GM19468 (cell line): ENCODE results near the gene CHRM3.

Experiments used
- ATAC-seq: cut with Tn5 transposase; IDR thresholded peaks from one replicate; pipeline ENCODE4 v1.9.1; 2021; ENCODE audit warnings: mild to moderate bottlenecking, moderate library complexity, moderate number of reproducible peaks; ENCODE audit not compliant: unreplicated experiment; ENCODE audit errors: extremely low read depth

Gene CHRM3

DNA sequence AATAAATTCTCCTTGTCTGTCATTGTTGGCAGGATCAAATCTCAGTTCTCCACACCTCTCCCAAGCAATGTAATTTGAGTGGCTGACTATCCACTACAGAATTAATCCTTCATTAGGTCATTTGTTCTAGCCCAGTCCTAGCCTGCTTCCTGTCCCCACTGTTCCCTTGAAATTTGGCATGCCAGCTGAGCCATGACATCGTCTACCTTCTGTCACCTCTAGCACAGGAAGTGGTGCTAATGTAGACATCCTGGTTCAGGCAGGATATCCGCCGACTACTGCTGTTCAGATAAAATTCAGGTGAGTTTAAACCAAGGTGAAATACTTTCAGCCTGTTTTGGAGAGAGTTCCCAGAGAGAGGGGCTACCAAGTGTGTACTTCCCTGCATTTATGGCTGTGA is 5.9 kb downstream of the CHRM3 start:
- ATAC-seq, result no peak

DNA sequence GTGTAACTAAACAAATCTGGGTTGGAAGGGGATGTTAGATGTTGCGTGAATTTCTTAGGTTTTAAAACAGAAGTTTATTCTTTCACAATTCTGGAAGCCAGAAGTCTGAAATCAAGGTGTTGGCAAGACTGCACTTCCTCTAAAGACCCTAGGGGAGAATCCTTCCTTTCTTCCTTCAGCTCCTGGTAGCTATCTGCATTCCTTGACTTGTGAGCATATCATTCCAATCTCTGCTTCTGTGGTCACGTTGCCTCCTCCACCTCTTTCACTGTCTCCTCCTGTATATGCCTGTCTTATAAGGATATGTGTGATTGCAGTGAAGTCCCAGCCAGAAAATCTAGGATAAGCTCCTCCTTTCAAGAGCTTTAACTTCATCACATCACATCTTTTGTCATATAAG is 7.7 kb downstream of the CHRM3 start:
- no peak for ATAC-seq

DNA sequence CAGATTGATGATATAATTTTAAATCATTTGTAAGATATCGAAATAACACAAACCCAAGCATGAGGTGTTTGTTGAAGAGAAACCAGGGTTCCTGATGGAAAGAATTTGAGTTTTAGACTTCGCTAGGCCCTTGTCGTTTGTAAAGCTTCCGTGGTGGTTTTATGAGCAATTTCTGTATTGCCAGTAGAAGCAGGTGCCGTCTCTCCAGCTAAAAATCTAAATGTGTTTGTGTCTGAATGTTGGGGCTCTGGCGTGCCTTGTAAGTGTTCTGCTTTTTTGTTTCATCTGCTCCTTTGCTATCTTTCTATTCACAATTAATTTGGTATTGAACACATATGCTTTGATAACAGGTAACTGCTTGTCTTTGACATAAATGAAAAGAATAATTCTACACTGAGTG is 27.5 kb downstream of the CHRM3 start:
- no peak for ATAC-seq

DNA sequence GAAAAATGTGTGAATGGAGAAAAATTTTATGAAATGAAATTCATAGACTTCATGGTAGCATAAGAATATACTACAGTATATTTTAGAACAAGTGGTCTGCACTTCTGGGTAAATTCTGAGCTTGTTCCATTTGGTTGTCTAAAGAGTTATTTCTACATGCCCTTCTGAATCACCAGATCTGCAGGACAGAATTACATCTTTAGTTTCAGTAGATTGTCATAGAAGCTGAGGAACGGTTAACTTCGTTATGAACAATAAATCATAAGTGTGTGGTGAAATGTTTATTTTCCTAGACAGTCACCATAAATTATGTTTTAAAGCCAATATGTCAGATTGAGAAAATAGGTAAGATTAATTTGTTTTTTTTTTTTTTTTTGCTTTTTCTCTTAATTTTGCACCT is 30.9 kb downstream of the CHRM3 start:
- ATAC-seq, result no peak

DNA sequence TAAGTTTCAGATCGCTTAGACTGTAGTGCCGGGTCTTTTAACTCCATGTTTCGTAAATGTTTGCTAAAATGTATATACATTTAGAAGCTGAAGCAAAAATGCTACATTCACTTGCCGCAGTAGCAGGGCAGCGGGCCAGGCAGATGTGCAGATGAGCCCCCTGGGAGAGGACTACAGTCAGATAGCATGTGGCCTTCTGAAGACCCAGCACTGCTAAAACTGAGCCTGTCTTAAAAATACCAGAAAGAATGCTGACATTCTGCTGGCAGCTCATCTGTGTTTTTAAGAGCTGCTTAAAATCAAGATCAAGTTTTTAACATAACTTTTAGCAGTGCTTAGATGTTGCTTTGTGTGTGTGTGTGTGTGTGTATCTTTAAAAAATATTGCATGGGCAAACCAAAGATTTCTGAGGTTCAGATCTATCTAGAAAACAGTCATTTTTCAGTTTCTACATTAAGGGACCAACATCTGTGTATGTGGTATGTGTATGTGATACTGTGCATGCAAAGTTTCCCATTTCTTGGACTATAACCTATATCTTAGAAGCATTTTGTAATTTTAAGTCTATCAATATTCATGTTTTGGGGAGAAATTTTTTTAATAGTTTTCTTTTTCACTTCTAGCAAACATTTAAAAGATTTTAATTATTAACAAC is 31.7 kb downstream of the CHRM3 start:
- ATAC-seq, result no peak

DNA sequence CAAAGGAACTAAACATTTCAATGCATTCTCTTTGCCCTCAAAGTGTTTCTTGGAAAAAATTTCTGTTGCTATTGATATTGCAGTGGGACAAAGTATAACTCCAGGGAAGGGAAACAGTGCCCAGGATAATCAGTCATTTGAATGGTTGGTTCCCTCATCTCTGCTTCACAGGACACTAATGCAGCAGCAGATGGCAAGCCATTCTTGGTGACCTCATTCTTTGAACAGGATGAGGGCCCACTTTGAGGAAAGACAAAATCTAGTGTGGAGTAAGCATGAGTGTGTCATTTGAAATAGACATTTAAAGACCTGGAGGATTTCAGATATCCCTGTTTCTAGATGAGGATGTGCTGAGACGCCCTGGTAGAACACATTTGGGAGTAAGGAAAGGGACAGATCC is 32.3 kb downstream of the CHRM3 start:
- no peak for ATAC-seq

DNA sequence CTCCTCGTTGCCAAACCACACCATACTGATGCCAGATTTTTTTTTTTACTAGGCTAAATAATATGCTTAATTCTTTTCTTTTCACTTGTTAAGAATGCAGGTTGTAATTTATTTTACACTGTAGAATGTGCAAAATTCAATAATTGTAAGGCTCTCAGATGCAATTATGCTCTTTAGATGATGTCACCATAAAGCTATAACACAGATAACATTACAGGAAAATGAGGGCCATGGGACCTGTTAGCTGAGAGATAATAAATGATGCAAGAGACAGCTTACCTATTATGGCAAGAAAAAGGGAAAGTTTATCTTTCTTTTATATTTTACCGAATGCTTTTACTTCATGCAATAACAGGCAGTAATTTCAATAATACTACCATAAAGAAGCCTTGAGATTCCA is 35.4 kb downstream of the CHRM3 start:
- ATAC-seq, result no peak

DNA sequence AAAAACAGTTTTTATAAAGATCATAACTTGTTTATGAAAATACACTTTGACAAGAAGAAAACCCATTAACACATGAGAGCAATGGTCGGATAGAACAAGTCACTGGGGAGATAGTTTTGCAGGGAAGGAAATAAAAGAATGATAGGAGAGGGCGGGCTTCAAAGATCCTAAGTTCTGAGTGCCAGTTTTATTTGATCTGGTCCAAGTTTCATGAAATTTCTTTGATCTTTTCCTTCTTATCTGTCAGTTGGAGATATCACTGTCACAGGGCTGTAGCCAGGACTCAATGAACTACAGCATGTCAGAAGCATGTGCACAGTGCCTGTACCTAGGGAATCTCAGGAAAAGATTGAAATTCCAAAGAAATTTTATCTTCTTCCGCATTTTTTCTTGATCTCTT is 36.5 kb downstream of the CHRM3 start:
- ATAC-seq, result no peak

DNA sequence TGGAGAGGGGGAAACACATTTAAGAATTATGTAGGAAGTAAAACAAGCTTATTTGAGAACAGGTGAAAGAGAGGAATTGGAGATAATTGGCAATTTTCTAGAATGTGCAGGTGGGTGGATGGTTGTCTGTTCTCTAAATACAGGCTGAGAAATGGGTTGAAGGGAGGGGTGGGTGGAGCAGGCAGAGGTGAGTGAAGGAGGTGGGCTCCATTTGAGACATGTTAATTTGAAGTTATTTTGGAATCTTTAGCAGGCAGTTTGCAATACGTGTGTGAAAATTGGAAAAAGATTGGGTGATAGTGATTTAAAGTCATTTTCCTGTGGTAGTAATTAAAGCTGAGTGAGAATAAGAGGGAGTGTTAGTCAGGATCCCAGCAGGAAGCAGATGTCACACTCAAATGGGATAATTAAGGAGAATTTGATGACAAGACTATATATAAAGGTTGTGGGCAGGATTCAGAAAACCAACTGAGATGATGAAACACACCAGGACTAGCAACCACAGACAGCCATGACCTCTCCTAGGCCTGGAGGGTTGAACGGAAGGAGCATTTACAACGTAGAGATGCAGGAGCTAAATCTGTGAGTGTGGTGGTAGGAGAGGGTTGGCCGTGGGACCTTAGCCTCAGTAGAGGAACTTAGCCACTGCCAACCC is 40.6 kb downstream of the CHRM3 start:
- no peak for ATAC-seq

DNA sequence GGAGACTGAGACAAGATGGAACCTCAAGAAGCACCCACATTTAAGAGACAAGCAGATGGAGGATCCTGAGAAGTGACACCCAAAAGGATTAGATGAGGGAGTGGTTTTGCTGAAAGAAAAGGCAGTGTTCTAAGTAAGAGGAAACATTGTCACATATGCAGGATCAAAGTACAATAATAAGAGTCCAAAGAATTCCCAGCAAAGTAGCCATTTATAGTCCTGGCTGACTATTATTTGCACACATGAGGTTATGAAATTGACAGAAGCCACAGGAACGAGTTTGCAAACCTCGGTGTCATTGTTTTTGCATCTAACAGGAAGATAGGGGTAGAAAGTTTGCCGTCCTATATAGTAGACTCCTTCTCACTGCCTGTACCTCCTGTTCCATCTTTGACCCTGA is 41.3 kb downstream of the CHRM3 start:
- no peak for ATAC-seq

DNA sequence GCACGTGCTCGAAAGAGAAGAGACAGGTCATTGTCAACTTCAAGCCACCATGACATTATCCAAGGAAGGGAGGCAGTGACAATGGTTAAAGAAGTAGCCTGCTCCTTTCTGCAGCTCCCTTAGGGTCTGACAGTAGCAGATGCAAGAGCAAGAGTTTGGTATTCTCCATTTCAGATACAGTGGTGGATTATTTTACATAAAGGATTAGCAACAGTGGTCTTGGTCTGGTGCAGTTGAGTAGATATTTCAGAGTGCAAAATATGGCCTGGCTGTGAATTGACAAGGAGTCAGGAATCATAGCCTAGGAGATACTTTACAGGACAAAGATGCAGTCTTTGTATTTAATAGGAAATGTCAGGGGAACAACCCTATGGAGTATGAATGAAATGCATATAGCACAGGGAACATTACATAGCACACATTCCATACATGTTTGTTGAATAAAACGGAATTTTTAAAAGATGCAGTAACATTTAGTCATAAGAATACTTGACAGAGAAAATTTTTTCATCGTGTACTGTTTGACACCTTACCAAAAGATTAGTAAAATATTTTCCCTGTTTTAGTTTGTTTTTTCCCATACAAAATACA is 41.8 kb downstream of the CHRM3 start:
- ATAC-seq, result no peak

DNA sequence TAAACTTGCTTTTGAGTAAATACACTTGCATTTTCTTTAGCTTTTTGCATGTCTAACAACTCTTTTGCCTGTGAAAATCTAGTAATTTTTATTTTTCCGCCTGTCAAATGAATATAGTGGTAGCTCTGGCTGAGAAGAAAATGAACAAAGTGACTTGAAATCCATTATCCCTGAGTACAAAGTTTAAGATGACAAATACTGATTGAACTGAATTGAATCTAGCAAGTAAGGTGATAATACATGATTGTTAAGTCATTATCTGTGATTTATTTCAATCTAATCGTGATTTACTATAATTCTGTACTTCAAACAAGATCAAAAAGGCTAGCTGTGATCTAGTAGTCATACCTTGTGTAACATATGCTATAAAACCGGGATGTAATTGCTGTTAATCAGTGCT is 42.8 kb downstream of the CHRM3 start:
- no peak for ATAC-seq

DNA sequence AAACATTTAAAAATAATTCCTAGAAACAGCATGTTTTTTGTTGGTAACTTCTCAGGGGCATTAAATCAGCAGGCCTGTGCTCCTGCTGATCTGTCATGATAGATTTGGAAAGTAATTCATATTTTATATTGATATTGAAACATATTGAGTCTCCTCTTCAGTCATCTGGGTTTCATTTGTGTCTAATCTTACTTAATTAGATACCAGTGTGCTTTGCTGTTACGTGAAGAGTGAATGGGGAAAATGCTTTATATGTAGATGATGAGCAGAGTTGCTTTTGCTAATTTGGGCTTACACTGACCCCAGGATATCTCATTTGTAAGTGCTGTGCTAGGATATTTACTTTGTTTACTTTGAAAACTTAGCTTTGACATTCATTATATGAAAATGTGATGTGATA is 45.9 kb downstream of the CHRM3 start:
- no peak for ATAC-seq

DNA sequence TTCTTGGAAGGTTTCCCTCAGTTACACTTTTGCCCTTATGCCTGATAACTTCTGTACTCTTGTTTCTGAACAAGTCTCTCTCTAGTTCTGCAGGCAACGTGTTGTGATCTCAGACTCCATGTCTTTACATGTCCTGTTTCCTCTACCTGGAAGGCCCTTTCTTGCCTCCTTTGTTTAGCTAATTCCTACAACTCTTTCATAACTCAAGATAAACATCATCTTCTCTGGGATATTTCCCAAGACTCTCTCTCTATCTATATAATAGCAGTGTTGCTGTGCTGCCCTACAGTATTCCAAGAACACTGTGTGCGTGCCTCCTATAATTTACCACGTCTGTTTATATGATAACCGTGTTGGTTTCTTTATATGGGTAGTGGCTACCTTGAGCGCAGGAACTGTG is 47.8 kb downstream of the CHRM3 start:
- no peak for ATAC-seq
